HepG2 (cell line): Measurements from ENCODE around the gene SNX18. TPM values are rescaled to one million over a fixed set of nuclear protein-coding genes. Genes with fewer than 3 reads are reported as not detected.

Experiments used
- AFF4 ChIP-seq: sonication (generic); formaldehyde crosslinking; IDR thresholded peaks from 2 replicates; pipeline ENCODE4 v1.4.0; 2020; ENCODE audit warnings: missing genetic modification reagents
- ARHGAP35 ChIP-seq: sonication (generic); formaldehyde crosslinking; IDR thresholded peaks from 2 replicates; pipeline ENCODE4 v1.9.0; 2022; ENCODE audit warnings: mild to moderate bottlenecking, inconsistent platforms, moderate library complexity, missing genetic modification reagents, borderline replicate concordance
- HNRNPK ChIP-seq: fragments of 200-400 bp; formaldehyde crosslinking; IDR thresholded peaks from 2 replicates; pipeline ENCODE4 v1.6.1; 2018; ENCODE audit warnings: low read length, low read depth, moderate library complexity, mild to moderate bottlenecking; ENCODE audit not compliant: poor library complexity, severe bottlenecking
- KLF6 ChIP-seq: IDR thresholded peaks from 2 replicates; pipeline ENCODE4 v1.8.0; 2016; ENCODE audit warnings: missing biosample characterization, missing genetic modification reagents
- LCORL ChIP-seq, 2 experiments: fragments of 450-650 bp in 1 of 2; sonication (generic) in 1 of 2; formaldehyde crosslinking in 1 of 2; IDR thresholded peaks; 2 replicates each; pipeline versions ENCODE4 v1.5.0 to v1.6.1; 2017 to 2020; ENCODE audit warnings: antibody characterized with exemption in 1 of 2, missing genetic modification reagents in 1 of 2
- MED13 ChIP-seq: sonication (generic); formaldehyde crosslinking; IDR thresholded peaks from 2 replicates; pipeline ENCODE4 v1.5.0; 2020; ENCODE audit warnings: missing genetic modification reagents
- MTERF4 ChIP-seq: sonication (generic); formaldehyde crosslinking; IDR thresholded peaks from 2 replicates; pipeline ENCODE4 v1.8.0; 2023; ENCODE audit warnings: mild to moderate bottlenecking, missing genetic modification reagents
- RBM39 ChIP-seq: fragments of 200-400 bp; formaldehyde crosslinking; IDR thresholded peaks from one replicate; pipeline ENCODE4 v1.6.1; 2018; ENCODE audit warnings: antibody characterized with exemption, mild to moderate bottlenecking, low read depth, low read length; ENCODE audit not compliant: poor library complexity, severe bottlenecking
- SETDB1 ChIP-seq: sonication (generic); formaldehyde crosslinking; IDR thresholded peaks from 2 replicates; pipeline ENCODE4 v1.5.1; 2020; ENCODE audit warnings: missing genetic modification reagents, mild to moderate bottlenecking, borderline replicate concordance
- SOX5 ChIP-seq: IDR thresholded peaks from 2 replicates; pipeline ENCODE4 v1.6.1; 2016; ENCODE audit warnings: borderline replicate concordance
- SP1 ChIP-seq, 2 experiments: fragments of 450-650 bp in 1 of 2; sonication (generic) in 1 of 2; formaldehyde crosslinking in 1 of 2; IDR thresholded peaks; 2 replicates each; pipeline versions ENCODE4 v1.4.0 to v1.6.1; 2016 to 2020; ENCODE audit warnings: missing genetic modification reagents in 1 of 2
- STAT6 ChIP-seq: sonication (generic); formaldehyde crosslinking; IDR thresholded peaks from 2 replicates; pipeline ENCODE4 v1.4.0; 2020; ENCODE audit warnings: missing genetic modification reagents, mild to moderate bottlenecking, borderline replicate concordance
- SYNCRIP ChIP-seq: fragments of 200-400 bp; formaldehyde crosslinking; IDR thresholded peaks from 2 replicates; pipeline ENCODE4 v1.6.1; 2018; ENCODE audit warnings: mild to moderate bottlenecking, low read depth, low read length; ENCODE audit not compliant: insufficient read depth
- TBL1XR1 ChIP-seq: fragments of 150-350 bp; IDR thresholded peaks from 2 replicates; pipeline ENCODE4 v1.6.1; 2014; ENCODE audit warnings: borderline replicate concordance, low read length; ENCODE audit not compliant: partially characterized antibody
- ZBTB38 ChIP-seq: sonication (generic); formaldehyde crosslinking; IDR thresholded peaks from 2 replicates; pipeline ENCODE4 v1.5.1; 2020; ENCODE audit warnings: mild to moderate bottlenecking, missing genetic modification reagents
- ZFP1 ChIP-seq: IDR thresholded peaks from 2 replicates; pipeline ENCODE4 v1.6.1; 2016
- ZNF136 ChIP-seq: sonication (generic); formaldehyde crosslinking; IDR thresholded peaks from 2 replicates; pipeline ENCODE4 v1.8.1; 2022; ENCODE audit warnings: low read depth, mild to moderate bottlenecking, moderate library complexity, missing genetic modification reagents
- ZNF17 ChIP-seq: sonication (generic); formaldehyde crosslinking; IDR thresholded peaks from 2 replicates; pipeline ENCODE4 v1.5.0; 2020; ENCODE audit warnings: mild to moderate bottlenecking, missing genetic modification reagents
- ZNF232 ChIP-seq: sonication (generic); formaldehyde crosslinking; IDR thresholded peaks from 2 replicates; pipeline ENCODE4 v1.4.0; 2020; ENCODE audit warnings: missing genetic modification reagents, borderline replicate concordance
- ZNF263 ChIP-seq: sonication (generic); formaldehyde crosslinking; IDR thresholded peaks from 2 replicates; pipeline ENCODE4 v1.4.0; 2020; ENCODE audit warnings: missing genetic modification reagents
- ZNF383 ChIP-seq: sonication (generic); formaldehyde crosslinking; IDR thresholded peaks from 2 replicates; pipeline ENCODE4 v1.4.0; 2020; ENCODE audit warnings: missing genetic modification reagents, mild to moderate bottlenecking, borderline replicate concordance
- ZNF772 ChIP-seq: sonication (generic); formaldehyde crosslinking; IDR thresholded peaks from 2 replicates; pipeline ENCODE4 v1.5.0; 2020; ENCODE audit warnings: mild to moderate bottlenecking, missing genetic modification reagents
- ZNF781 ChIP-seq: sonication (generic); formaldehyde crosslinking; IDR thresholded peaks from 2 replicates; pipeline ENCODE4 v1.5.1; 2020; ENCODE audit warnings: borderline replicate concordance, mild to moderate bottlenecking, missing genetic modification reagents; ENCODE audit errors: not compliant biosample characterization
- polyA plus RNA-seq, 8 experiments: library from polyadenylated mRNA; depleted of rRNA in 3 of 8; stranded (reverse) in 7 of 8; unstranded in 1 of 8; fragments of >200 nt; fragmentation: Illumina TruSeq in 4 of 8; extraction: Trizol in 4 of 8; gene quantifications; 2 replicates each; pipeline versions ENCODE4 v1.2.1 to v1.2.3, GENCODE V29; 2011 to 2016; ENCODE audit warnings: low read depth in 4 of 8, missing spikeins in 1 of 8, mixed read lengths in 1 of 8; ENCODE audit not compliant: insufficient read depth in 1 of 8
- total RNA-seq, 5 experiments: library from RNA; depleted of rRNA; stranded (reverse); fragments of >200 nt; fragmentation: Illumina TruSeq; extraction: Trizol; gene quantifications; 2 replicates each; pipeline ENCODE4 v1.2.3, GENCODE V29; 2016; ENCODE audit warnings: low read depth in 1 of 5

Gene SNX18
- total and polyA plus RNA-seq, 2 of the 13 experiments (the other 11 are each of a cell fraction or from before 2014, with no cell fraction given) = 2.3 to 6.2 TPM

- no peak for TF ChIP-seq MTERF4 (CRISPR knock-in tag)
- no peak for TF ChIP-seq ZNF136
- no peak for TF ChIP-seq LCORL (IDR thresholded peaks at IDR 0.05)
- TF ChIP-seq LCORL (CRISPR knock-in tag; IDR thresholded peaks at IDR 0.05) = no peak
- TF ChIP-seq STAT6 = no peak
- peak; percentile 92 for TF ChIP-seq ZBTB38
- TF ChIP-seq ZFP1 (CRISPR knock-in tag) = no peak
- TF ChIP-seq ARHGAP35 (CRISPR knock-in tag) = no peak
- no peak for TF ChIP-seq ZNF383 (CRISPR knock-in tag)
- no peak for TF ChIP-seq MED13 (CRISPR knock-in tag)
- no peak for TF ChIP-seq RBM39
- no peak for TF ChIP-seq ZNF263 (CRISPR knock-in tag)
- no peak for TF ChIP-seq SP1 (IDR thresholded peaks at IDR 0.05)
- TF ChIP-seq SP1 (CRISPR knock-in tag; IDR thresholded peaks at IDR 0.05) = no peak
- TF ChIP-seq HNRNPK = no peak
- no peak for TF ChIP-seq KLF6 (CRISPR knock-in tag)
- no peak for TF ChIP-seq SYNCRIP
- no peak for TF ChIP-seq ZNF232 (CRISPR knock-in tag)
- TF ChIP-seq SETDB1 (CRISPR knock-in tag) = no peak
- TF ChIP-seq AFF4 (CRISPR knock-in tag) = no peak
- TF ChIP-seq ZNF772 (CRISPR knock-in tag) = no peak
- TF ChIP-seq SOX5 (CRISPR knock-in tag) = no peak
- TF ChIP-seq TBL1XR1 = no peak
- no peak for TF ChIP-seq ZNF17 (CRISPR knock-in tag)
- no peak for TF ChIP-seq ZNF781 (CRISPR knock-in tag)
Measured at GRCh38 chr5:54518146-54518817, 723 bp downstream of the SNX18 start (continued).
